H9 (cell line): ENCODE results near the gene FBXO2. TPM values are rescaled to one million over a fixed set of nuclear protein-coding genes. Genes with fewer than 3 reads are reported as not detected.

Experiments used
- DNase-seq: peaks from one replicate; pipeline ENCODE4 v3.0.0-alpha.2; 2017
- H2AFZ ChIP-seq: one replicate; pipeline ENCODE4 v1.6.1; 2013; ENCODE audit warnings: mild to moderate bottlenecking, low read length, control low read depth, moderate library complexity
- H2AK5ac ChIP-seq: 2 replicates; pipeline ENCODE4 v1.6.1; 2013; ENCODE audit warnings: low read length, control low read depth, mixed read lengths; ENCODE audit not compliant: insufficient read length
- H2BK120ac ChIP-seq: one replicate; pipeline ENCODE4 v1.6.1; 2013; ENCODE audit warnings: low read depth, mild to moderate bottlenecking, low read length, control low read depth, inconsistent platforms; ENCODE audit not compliant: poor library complexity, severe bottlenecking
- H2BK12ac ChIP-seq: 2 replicates; pipeline ENCODE4 v1.6.1; 2013; ENCODE audit warnings: low read length, control low read depth, mixed read lengths, low read depth; ENCODE audit not compliant: insufficient read length
- H2BK15ac ChIP-seq: 2 replicates; pipeline ENCODE4 v1.6.1; 2013; ENCODE audit warnings: low read depth, low read length, control low read depth
- H2BK20ac ChIP-seq: one replicate; pipeline ENCODE4 v1.6.1; 2013; ENCODE audit warnings: low read depth, mild to moderate bottlenecking, low read length, control low read depth, inconsistent platforms; ENCODE audit not compliant: poor library complexity, severe bottlenecking
- H2BK5ac ChIP-seq: 2 replicates; pipeline ENCODE4 v1.6.1; 2013; ENCODE audit warnings: low read length, control low read depth, mixed read lengths; ENCODE audit not compliant: insufficient read length
- H3K14ac ChIP-seq: 2 replicates; pipeline ENCODE4 v1.6.1; 2013; ENCODE audit warnings: low read length, control low read depth; ENCODE audit not compliant: insufficient read depth
- H3K18ac ChIP-seq: 2 replicates; pipeline ENCODE4 v1.6.1; 2013; ENCODE audit warnings: low read depth, mild to moderate bottlenecking, mixed read lengths, low read length, control low read depth; ENCODE audit not compliant: insufficient read length
- H3K23ac ChIP-seq: 2 replicates; pipeline ENCODE4 v1.6.1; 2013; ENCODE audit warnings: low read length, control low read depth, mixed read lengths, low read depth; ENCODE audit not compliant: insufficient read length
- H3K23me2 ChIP-seq: 2 replicates; pipeline ENCODE4 v1.6.1; 2013; ENCODE audit warnings: low read depth, mild to moderate bottlenecking, mixed read lengths, low read length, control low read depth; ENCODE audit not compliant: insufficient read length, poor library complexity, severe bottlenecking
- H3K27ac ChIP-seq: 2 replicates; pipeline ENCODE4 v1.5.1; 2013; ENCODE audit warnings: low read length, control low read depth, mixed read lengths, low read depth; ENCODE audit not compliant: insufficient read length
- H3K27me3 ChIP-seq: 2 replicates; pipeline ENCODE4 v1.6.1; 2013; ENCODE audit warnings: low read length, control low read depth, inconsistent platforms; ENCODE audit not compliant: insufficient read depth
- H3K4ac ChIP-seq: 2 replicates; pipeline ENCODE4 v1.6.1; 2013; ENCODE audit warnings: low read depth, mild to moderate bottlenecking, control low read depth, inconsistent platforms, low read length, moderate library complexity
- H3K4me1 ChIP-seq: 2 replicates; pipeline ENCODE4 v1.6.1; 2013; ENCODE audit warnings: low read length, control low read depth, inconsistent platforms; ENCODE audit not compliant: insufficient read depth
- H3K4me2 ChIP-seq: 2 replicates; pipeline ENCODE4 v1.6.1; 2013; ENCODE audit warnings: low read length, control low read depth, mixed read lengths; ENCODE audit not compliant: insufficient read length, insufficient read depth
- H3K56ac ChIP-seq: 2 replicates; pipeline ENCODE4 v1.6.1; 2013; ENCODE audit warnings: low read depth, mild to moderate bottlenecking, mixed read lengths, low read length, control low read depth; ENCODE audit not compliant: insufficient read length
- H3K79me1 ChIP-seq: 2 replicates; pipeline ENCODE4 v1.6.1; 2013; ENCODE audit warnings: low read depth, mild to moderate bottlenecking, moderate library complexity, low read length, control low read depth, inconsistent platforms; ENCODE audit not compliant: insufficient read depth, poor library complexity, severe bottlenecking
- H3K79me2 ChIP-seq: 2 replicates; pipeline ENCODE4 v1.6.1; 2013; ENCODE audit warnings: low read length, control low read depth, inconsistent platforms; ENCODE audit not compliant: insufficient read depth
- H3K9ac ChIP-seq: 2 replicates; pipeline ENCODE4 v1.6.1; 2013; ENCODE audit warnings: low read length, control low read depth, mixed read lengths; ENCODE audit not compliant: insufficient read length; ENCODE audit errors: extremely low read depth
- H3K9me3 ChIP-seq: one replicate; pipeline ENCODE4 v1.6.1; 2013; ENCODE audit warnings: low read depth, low read length, inconsistent platforms; ENCODE audit not compliant: control insufficient read depth
- H3T11ph ChIP-seq: one replicate; pipeline ENCODE4 v1.6.1; 2013; ENCODE audit warnings: mild to moderate bottlenecking, low read length, control low read depth, inconsistent platforms
- H4K20me1 ChIP-seq: one replicate; pipeline ENCODE4 v1.6.1; 2013; ENCODE audit not compliant: control insufficient read depth, insufficient read length, insufficient read depth
- H4K5ac ChIP-seq: 2 replicates; pipeline ENCODE4 v1.6.1; 2013; ENCODE audit warnings: low read depth, mild to moderate bottlenecking, mixed read lengths, low read length, control low read depth; ENCODE audit not compliant: insufficient read length
- H4K8ac ChIP-seq: replicated peaks from 2 replicates; pipeline ENCODE4 v1.6.1; 2013; ENCODE audit warnings: low read length, control low read depth, mixed read lengths, low read depth; ENCODE audit not compliant: insufficient read length
- H4K91ac ChIP-seq: 2 replicates; pipeline ENCODE4 v1.6.1; 2013; ENCODE audit warnings: low read depth, mild to moderate bottlenecking, moderate library complexity, mixed read lengths, low read length, control low read depth; ENCODE audit not compliant: insufficient read length
- H3K27ac Mint-ChIP-seq, 3 experiments: 2 replicates in 2 of 3; 3 replicates in 1 of 3; pipeline ENCODE4 v1.8.0; 2020 to 2021; ENCODE audit warnings: mixed read lengths in 3 of 3, mild to moderate bottlenecking in 1 of 3, moderate library complexity in 1 of 3
- H3K27me3 Mint-ChIP-seq: 2 replicates; pipeline ENCODE4 v1.8.0; 2021; ENCODE audit warnings: low read depth, mild to moderate bottlenecking, moderate library complexity, mixed read lengths
- H3K36me3 Mint-ChIP-seq, 3 experiments: 2 replicates in 2 of 3; 3 replicates in 1 of 3; pipeline ENCODE4 v1.8.0; 2020 to 2021; ENCODE audit warnings: low read depth in 3 of 3, mixed read lengths in 3 of 3; ENCODE audit not compliant: insufficient read depth in 1 of 3
- H3K4me1 Mint-ChIP-seq, 2 experiments: 2 replicates each; pipeline ENCODE4 v1.8.0; 2020; ENCODE audit warnings: mixed read lengths in 2 of 2
- H3K4me3 Mint-ChIP-seq, 2 experiments: 2 replicates in 1 of 2; 3 replicates in 1 of 2; pipeline ENCODE4 v1.8.0; 2020 to 2021; ENCODE audit warnings: mild to moderate bottlenecking in 2 of 2, mixed read lengths in 2 of 2, moderate library complexity in 1 of 2
- H3K9me3 Mint-ChIP-seq, 2 experiments: 2 replicates in 1 of 2; 3 replicates in 1 of 2; pipeline ENCODE4 v1.8.0; 2020; ENCODE audit warnings: mild to moderate bottlenecking in 2 of 2, mixed read lengths in 2 of 2, moderate library complexity in 1 of 2
- WGBS: extraction: QIAGEN DNeasy Blood & Tissue Kit; methylation state at CpG from one replicate; pipeline ENCODE4 v1.1.7; 2013; ENCODE audit warnings: missing lambda C conversion rate, low lambda C conversion rate, mixed read lengths; ENCODE audit not compliant: insufficient read length; ENCODE audit errors: extremely low coverage; 5-methylcytosine and 5-hydroxymethylcytosine counted together
- total RNA-seq: library from RNA; stranded (reverse); gene quantifications from 2 replicates; pipeline ENCODE4 v1.2.1, GENCODE V29; 2021
- TF ChIP-seq, protein P1 (sequence below): fragments of 200-600 bp; sonication (generic); conservative IDR thresholded peaks from 3 replicates; pipeline ENCODE4 v1.8.0; 2021; ENCODE audit warnings: antibody characterized with exemption, mild to moderate bottlenecking

The FBXO2 gene
- total RNA-seq, 1 experiment from 2014 or later = 28.9 TPM

DNA sequence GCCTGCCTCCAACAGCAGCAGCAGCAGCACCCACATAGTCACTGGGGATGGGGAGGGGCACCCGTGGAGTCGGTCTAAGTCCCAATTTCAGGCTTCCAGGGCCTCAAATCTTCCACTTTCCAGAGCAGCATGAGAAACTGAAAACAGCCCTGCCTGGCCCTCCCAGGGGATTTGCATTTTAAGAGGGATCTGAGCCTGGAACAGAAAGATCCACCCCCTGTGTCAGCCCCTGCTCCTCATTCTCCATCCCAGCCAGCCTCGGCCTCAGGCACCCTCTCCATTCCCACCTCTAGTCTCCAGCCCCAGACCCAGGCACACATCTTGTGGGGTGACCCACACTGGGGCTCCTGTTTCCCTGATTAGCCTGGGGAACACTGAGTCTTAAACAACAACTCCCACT, 51.8 kb downstream of the FBXO2 start:
- H4K91ac ChIP-seq = no peak overlapping the region
- peaks cover 4 to 5% of the 10 kb centered on the region in 2 experiments; a peak in 4 of 5 replicates for H3K9me3 Mint-ChIP-seq
- H3K4me1 Mint-ChIP-seq = peaks cover 10 to 15% of the 10 kb centered on the region in 2 experiments
- no peak overlapping the region for H3K4me2 ChIP-seq
- no peak overlapping the region for H3K27ac ChIP-seq
- H3K79me2 ChIP-seq = no peaks in the 10 kb centered on the region
- H2AK5ac ChIP-seq = no peak overlapping the region
- H4K5ac ChIP-seq = no peak overlapping the region
- peaks cover 4% of the 10 kb centered on the region for H3K27me3 Mint-ChIP-seq
- H2BK15ac ChIP-seq = no peak overlapping the region
- H3K56ac ChIP-seq = no peak overlapping the region
- H3K14ac ChIP-seq = no peak overlapping the region
- H2BK120ac ChIP-seq = no peak overlapping the region
- no peaks in the 10 kb centered on the region for H3K79me1 ChIP-seq
- no peaks in the 10 kb centered on the region for H3K27me3 ChIP-seq
- no peak overlapping the region for H3K23ac ChIP-seq
- no peaks in the 10 kb centered on the region for H4K20me1 ChIP-seq
- H3K23me2 ChIP-seq = no peaks in the 10 kb centered on the region
- TF ChIP-seq, protein P1, sequence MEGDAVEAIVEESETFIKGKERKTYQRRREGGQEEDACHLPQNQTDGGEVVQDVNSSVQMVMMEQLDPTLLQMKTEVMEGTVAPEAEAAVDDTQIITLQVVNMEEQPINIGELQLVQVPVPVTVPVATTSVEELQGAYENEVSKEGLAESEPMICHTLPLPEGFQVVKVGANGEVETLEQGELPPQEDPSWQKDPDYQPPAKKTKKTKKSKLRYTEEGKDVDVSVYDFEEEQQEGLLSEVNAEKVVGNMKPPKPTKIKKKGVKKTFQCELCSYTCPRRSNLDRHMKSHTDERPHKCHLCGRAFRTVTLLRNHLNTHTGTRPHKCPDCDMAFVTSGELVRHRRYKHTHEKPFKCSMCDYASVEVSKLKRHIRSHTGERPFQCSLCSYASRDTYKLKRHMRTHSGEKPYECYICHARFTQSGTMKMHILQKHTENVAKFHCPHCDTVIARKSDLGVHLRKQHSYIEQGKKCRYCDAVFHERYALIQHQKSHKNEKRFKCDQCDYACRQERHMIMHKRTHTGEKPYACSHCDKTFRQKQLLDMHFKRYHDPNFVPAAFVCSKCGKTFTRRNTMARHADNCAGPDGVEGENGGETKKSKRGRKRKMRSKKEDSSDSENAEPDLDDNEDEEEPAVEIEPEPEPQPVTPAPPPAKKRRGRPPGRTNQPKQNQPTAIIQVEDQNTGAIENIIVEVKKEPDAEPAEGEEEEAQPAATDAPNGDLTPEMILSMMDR = no peak
- no peak overlapping the region for H3K4me3 Mint-ChIP-seq
- H3K4me1 ChIP-seq = no peaks in the 10 kb centered on the region; the same call in 1 of the 2 replicates
- H2BK20ac ChIP-seq = no peak overlapping the region
- H3K4ac ChIP-seq = no peak overlapping the region
- H2BK5ac ChIP-seq = no peak overlapping the region
- H2AFZ ChIP-seq = no peak overlapping the region
- no peak for DNase-seq
- H2BK12ac ChIP-seq = no peak overlapping the region
- no peak overlapping the region for H4K8ac ChIP-seq
- peak overlapping the region; percentile 55 to 94 (median 55); a peak in 3 of 7 replicates for H3K27ac Mint-ChIP-seq
- H3K36me3 Mint-ChIP-seq = peaks cover 0 to 4% (median 4%) of the 10 kb centered on the region in 3 experiments; a peak in 3 of 7 replicates
- no CpG with 5 or more reads among the region's 3 CpGs for WGBS
- no peak overlapping the region for H3T11ph ChIP-seq
- H3K9ac ChIP-seq = no peak overlapping the region
- H3K18ac ChIP-seq = no peak overlapping the region
- H3K9me3 ChIP-seq = no peaks in the 10 kb centered on the region
